Parathyroid adenoma (tissue), 2 donors: ENCODE results near the gene KCNQ1.

Source experiments
- H2AFZ ChIP-seq: fragments of 300-600 bp; sonication (generic); one replicate; pipeline ENCODE4 v1.7.0; 2017; ENCODE audit warnings: antibody characterized with exemption, mild to moderate bottlenecking
- H3K27ac ChIP-seq: fragments of 300-600 bp; sonication (generic); one replicate; pipeline ENCODE4 v1.7.0; 2017
- H3K27me3 ChIP-seq: fragments of 300-600 bp; sonication (generic); one replicate; pipeline ENCODE4 v1.7.0; 2017; ENCODE audit warnings: low read length; ENCODE audit not compliant: control insufficient read depth, insufficient read depth
- H3K36me3 ChIP-seq: fragments of 300-600 bp; sonication (generic); one replicate; pipeline ENCODE4 v1.7.0; 2017; ENCODE audit warnings: low read length; ENCODE audit not compliant: control insufficient read depth, insufficient read depth
- H3K4me1 ChIP-seq: fragments of 300-600 bp; sonication (generic); one replicate; pipeline ENCODE4 v1.7.0; 2017; ENCODE audit warnings: control low read depth
- H3K4me2 ChIP-seq: fragments of 300-600 bp; sonication (generic); one replicate; pipeline ENCODE4 v1.7.0; 2017; ENCODE audit warnings: low read length
- H3K4me3 ChIP-seq: fragments of 300-600 bp; sonication (generic); one replicate; pipeline ENCODE4 v1.7.0; 2017; ENCODE audit warnings: low read depth, low read length
- H3K79me2 ChIP-seq: fragments of 300-600 bp; sonication (generic); one replicate; pipeline ENCODE4 v1.7.0; 2017; ENCODE audit warnings: control low read depth
- H3K9ac ChIP-seq: fragments of 300-600 bp; sonication (generic); one replicate; pipeline ENCODE4 v1.7.0; 2017; ENCODE audit warnings: mild to moderate bottlenecking
- H3K9me3 ChIP-seq: fragments of 300-600 bp; sonication (generic); one replicate; pipeline ENCODE4 v1.7.0; 2017; ENCODE audit warnings: low read length; ENCODE audit not compliant: control insufficient read depth
- TF ChIP-seq, protein P1 (sequence below): fragments of 300-600 bp; sonication (generic); IDR thresholded peaks from one replicate; pipeline ENCODE4 v1.7.0; 2017; ENCODE audit warnings: antibody characterized with exemption, mild to moderate bottlenecking
- donor health status: primary hyperparathyroidism.

Gene KCNQ1

DNA sequence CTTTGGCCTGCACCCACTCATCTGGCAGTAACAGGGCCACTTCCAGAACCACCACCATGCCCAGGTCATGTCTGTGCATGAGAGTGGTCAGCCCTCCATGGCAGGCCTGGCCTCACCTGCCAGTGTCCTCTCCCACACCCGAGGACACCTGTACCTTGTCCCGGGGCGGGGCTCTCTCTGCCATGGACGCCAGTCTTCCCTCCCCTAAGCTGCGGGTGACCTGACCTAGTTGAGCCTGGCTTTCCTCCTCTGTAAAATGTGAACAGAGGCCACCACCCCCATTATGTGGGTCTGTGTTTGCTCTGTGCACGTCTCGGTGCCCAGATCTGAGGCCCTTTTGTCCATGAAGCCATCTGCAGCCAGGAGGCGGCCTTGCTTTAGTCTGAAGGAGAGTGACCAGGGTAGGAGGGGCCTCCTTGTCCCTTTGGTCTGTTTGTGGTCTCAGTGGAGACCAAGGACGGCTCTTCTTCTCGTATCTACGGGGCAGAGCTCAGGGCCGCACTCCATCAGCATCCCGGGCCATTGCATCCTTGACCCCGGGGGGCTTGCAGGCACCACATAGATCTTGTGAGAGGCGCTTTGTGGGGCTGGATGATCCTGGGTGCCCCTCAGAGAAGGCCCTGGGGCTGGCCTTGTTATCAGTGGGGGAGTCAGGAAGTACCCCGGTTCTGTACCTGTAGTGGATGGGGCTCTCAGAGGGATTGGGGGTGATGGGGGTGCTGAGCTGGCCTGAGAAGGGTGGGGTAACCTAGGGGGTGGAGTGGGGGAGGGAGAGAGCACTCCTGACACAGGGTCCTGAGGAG lies 121.6 kb downstream of the KCNQ1 start:
- no peak overlapping the region for H3K4me2 ChIP-seq
- H3K36me3 ChIP-seq = no peaks in the 10 kb centered on the region
- no peak overlapping the region for H2AFZ ChIP-seq
- H3K9me3 ChIP-seq = no peaks in the 10 kb centered on the region
- no peak overlapping the region for H3K9ac ChIP-seq
- no peak overlapping the region for H3K27ac ChIP-seq
- no peak overlapping the region for H3K4me3 ChIP-seq
- H3K27me3 ChIP-seq = no peaks in the 10 kb centered on the region
- TF ChIP-seq, protein P1, sequence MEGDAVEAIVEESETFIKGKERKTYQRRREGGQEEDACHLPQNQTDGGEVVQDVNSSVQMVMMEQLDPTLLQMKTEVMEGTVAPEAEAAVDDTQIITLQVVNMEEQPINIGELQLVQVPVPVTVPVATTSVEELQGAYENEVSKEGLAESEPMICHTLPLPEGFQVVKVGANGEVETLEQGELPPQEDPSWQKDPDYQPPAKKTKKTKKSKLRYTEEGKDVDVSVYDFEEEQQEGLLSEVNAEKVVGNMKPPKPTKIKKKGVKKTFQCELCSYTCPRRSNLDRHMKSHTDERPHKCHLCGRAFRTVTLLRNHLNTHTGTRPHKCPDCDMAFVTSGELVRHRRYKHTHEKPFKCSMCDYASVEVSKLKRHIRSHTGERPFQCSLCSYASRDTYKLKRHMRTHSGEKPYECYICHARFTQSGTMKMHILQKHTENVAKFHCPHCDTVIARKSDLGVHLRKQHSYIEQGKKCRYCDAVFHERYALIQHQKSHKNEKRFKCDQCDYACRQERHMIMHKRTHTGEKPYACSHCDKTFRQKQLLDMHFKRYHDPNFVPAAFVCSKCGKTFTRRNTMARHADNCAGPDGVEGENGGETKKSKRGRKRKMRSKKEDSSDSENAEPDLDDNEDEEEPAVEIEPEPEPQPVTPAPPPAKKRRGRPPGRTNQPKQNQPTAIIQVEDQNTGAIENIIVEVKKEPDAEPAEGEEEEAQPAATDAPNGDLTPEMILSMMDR = no peak
- no peaks in the 10 kb centered on the region for H3K4me1 ChIP-seq
- H3K79me2 ChIP-seq = no peaks in the 10 kb centered on the region

DNA sequence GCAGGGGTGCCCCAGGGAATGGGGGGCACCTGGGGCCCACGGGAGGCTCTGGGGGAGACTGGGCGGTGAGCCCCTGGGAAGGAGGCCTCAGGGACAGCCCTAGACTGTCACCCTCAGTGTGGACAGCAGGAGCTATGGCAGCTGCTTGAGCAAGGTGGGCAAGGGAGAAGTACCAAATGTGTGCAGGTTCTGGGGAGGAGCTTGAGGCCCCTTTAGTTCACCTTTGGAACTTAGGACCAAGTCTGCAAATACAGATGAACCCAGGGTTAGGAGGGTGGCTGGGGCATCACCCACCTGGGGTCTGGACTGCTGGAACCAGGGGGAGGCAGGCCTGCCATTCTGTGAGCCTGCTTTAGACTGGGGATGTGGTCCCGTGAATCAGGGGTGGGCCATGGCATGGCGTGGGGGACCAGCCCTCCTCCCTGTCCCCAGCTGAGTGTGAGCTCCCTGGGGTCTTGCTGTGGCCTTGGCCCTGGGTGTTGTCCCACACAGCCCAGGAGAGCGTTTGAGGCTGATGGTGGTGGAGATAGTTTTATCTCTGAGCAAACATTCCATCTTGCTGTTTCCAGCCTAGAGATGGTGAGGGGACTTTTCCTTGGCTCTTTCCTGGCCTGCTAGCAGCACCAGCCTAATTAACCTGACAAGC lies 122.3 kb downstream of the KCNQ1 start:
- Histone ChIP-seq H3K27ac (no peak overlapping the region), H3K9ac (no peak overlapping the region), H2AFZ (no peak overlapping the region)

DNA sequence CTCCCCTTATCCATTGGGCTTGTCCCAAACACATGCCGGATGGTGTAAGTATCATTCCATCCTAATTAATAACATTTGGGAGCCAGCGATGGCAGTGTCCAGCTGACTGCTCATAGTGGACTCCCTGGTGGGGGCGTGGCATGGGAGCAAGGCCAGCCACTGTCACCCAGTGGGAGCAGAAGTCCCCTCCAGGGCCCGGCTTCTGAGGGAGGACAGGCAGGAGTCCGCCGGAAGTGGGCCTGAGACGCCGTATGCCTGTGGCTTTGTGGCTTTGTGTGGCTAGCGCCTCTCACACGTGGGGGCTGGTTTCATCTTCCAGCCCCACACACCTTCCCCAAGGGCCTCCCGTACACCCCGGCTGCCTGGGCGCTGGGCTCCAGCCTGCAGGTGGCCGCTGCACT lies 124.5 kb downstream of the KCNQ1 start:
- Histone ChIP-seq H3K27ac (no peak overlapping the region), H3K4me3 (no peak overlapping the region), H3K4me2 (no peak overlapping the region), H3K9me3 (no peaks in the 10 kb centered on the region), H3K4me1 (no peaks in the 10 kb centered on the region), H3K79me2 (no peaks in the 10 kb centered on the region), H3K9ac (no peak overlapping the region), H2AFZ (no peak overlapping the region), H3K36me3 (no peaks in the 10 kb centered on the region), H3K27me3 (no peaks in the 10 kb centered on the region)
- TF ChIP-seq, protein P1 = no peak

More for the DNA sequence above, 122.3 kb downstream of the KCNQ1 start:
- Histone ChIP-seq H3K4me2 (no peak overlapping the region), H3K27me3 (no peaks in the 10 kb centered on the region), H3K79me2 (no peaks in the 10 kb centered on the region), H3K4me3 (no peak overlapping the region), H3K9me3 (no peaks in the 10 kb centered on the region), H3K4me1 (no peaks in the 10 kb centered on the region), H3K36me3 (no peaks in the 10 kb centered on the region)
- TF ChIP-seq, protein P1 = no peak

DNA sequence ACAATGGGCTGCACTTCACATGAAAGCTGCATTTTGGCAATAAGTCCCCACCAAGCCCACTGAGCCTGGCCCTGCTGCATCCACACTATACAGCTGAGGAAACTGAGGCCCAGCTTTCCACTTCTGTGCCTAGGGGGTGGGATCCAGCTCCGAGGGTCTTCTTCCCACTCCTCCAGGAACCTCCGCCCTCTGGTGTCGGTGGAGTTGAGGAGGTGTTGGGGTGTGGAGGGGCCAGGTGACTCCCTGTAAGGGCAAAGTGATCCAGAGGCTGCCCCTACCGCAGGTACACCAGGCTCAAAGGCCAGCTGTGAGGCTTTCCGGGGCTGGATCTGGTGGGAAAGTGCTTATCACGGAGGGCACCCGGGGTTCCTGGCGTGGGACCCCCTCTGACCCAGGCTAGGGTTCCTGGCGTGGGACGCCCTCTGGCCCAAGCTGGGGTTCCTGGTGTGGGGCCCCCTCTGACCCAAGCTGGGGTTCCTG lies 125.0 kb downstream of the KCNQ1 start:
- TF ChIP-seq, protein P1 = no peak
- Histone ChIP-seq H2AFZ (no peak overlapping the region), H3K4me1 (no peaks in the 10 kb centered on the region), H3K9me3 (no peaks in the 10 kb centered on the region), H3K4me2 (no peak overlapping the region), H3K27me3 (no peaks in the 10 kb centered on the region), H3K9ac (no peak overlapping the region), H3K79me2 (no peaks in the 10 kb centered on the region), H3K27ac (no peak overlapping the region), H3K4me3 (no peak overlapping the region), H3K36me3 (no peaks in the 10 kb centered on the region)
